HepG2 (cell line): ENCODE measurements around the gene ATP6V1F. TPM values are rescaled to one million over a fixed set of nuclear protein-coding genes. Genes with fewer than 3 reads are reported as not detected.

Experiments
- ARNT2 ChIP-seq: sonication (generic); formaldehyde crosslinking; IDR thresholded peaks from 2 replicates; pipeline ENCODE4 v1.8.0; 2022; ENCODE audit warnings: mild to moderate bottlenecking, low read depth, missing genetic modification reagents, moderate library complexity
- ATF4 ChIP-seq, 2 experiments: fragments of 450-650 bp in 1 of 2; sonication (generic) in 1 of 2; formaldehyde crosslinking; IDR thresholded peaks; 2 replicates each; pipeline versions ENCODE4 v1.5.0 to v1.8.0; 2020 to 2022; ENCODE audit warnings: mild to moderate bottlenecking in 1 of 2, missing genetic modification reagents in 1 of 2
- BATF2 ChIP-seq: sonication (generic); formaldehyde crosslinking; IDR thresholded peaks from 2 replicates; pipeline ENCODE4 v1.8.0; 2022; ENCODE audit warnings: mild to moderate bottlenecking, missing genetic modification reagents, moderate library complexity
- BCLAF1 ChIP-seq: fragments of 450-650 bp; IDR thresholded peaks from 2 replicates; pipeline ENCODE4 v1.6.1; 2017; ENCODE audit warnings: mild to moderate bottlenecking
- CERS6 ChIP-seq: sonication (generic); formaldehyde crosslinking; IDR thresholded peaks from 2 replicates; pipeline ENCODE4 v1.5.0; 2020; ENCODE audit warnings: missing genetic modification reagents
- FOXO1 ChIP-seq: sonication (generic); formaldehyde crosslinking; IDR thresholded peaks from 2 replicates; pipeline ENCODE4 v1.4.0; 2020; ENCODE audit warnings: missing genetic modification reagents
- KDM5B ChIP-seq: sonication (generic); formaldehyde crosslinking; IDR thresholded peaks from 2 replicates; pipeline ENCODE4 v1.4.0; 2020; ENCODE audit warnings: missing genetic modification reagents, mild to moderate bottlenecking, borderline replicate concordance
- KLF9 ChIP-seq: IDR thresholded peaks from 2 replicates; pipeline ENCODE4 v1.6.1; 2016; ENCODE audit warnings: low read depth
- MTA3 ChIP-seq: sonication (generic); formaldehyde crosslinking; IDR thresholded peaks from 2 replicates; pipeline ENCODE4 v1.4.0; 2020; ENCODE audit warnings: missing genetic modification reagents
- PHF8 ChIP-seq: sonication (generic); formaldehyde crosslinking; IDR thresholded peaks from 2 replicates; pipeline ENCODE4 v1.5.0; 2020; ENCODE audit warnings: missing genetic modification reagents
- RARA ChIP-seq: IDR thresholded peaks from 2 replicates; pipeline ENCODE4 v1.6.1; 2016; ENCODE audit warnings: missing genetic modification reagents, missing compliant biosample characterization
- RBFOX2 ChIP-seq: fragments of 200-400 bp; formaldehyde crosslinking; IDR thresholded peaks from 2 replicates; pipeline ENCODE4 v1.6.1; 2017; ENCODE audit warnings: low read depth, mild to moderate bottlenecking, low read length
- RFXAP ChIP-seq: sonication (generic); formaldehyde crosslinking; IDR thresholded peaks from 2 replicates; pipeline ENCODE4 v1.4.0; 2020; ENCODE audit warnings: missing genetic modification reagents, borderline replicate concordance
- ZBTB3 ChIP-seq: sonication (generic); formaldehyde crosslinking; IDR thresholded peaks from 2 replicates; pipeline ENCODE4 v1.4.0; 2020; ENCODE audit warnings: low read depth, mild to moderate bottlenecking, moderate library complexity, missing genetic modification reagents, borderline replicate concordance
- ZFP90 ChIP-seq: sonication (generic); formaldehyde crosslinking; IDR thresholded peaks from 2 replicates; pipeline ENCODE4 v1.8.0; 2022; ENCODE audit warnings: missing genetic modification reagents, mild to moderate bottlenecking, inconsistent platforms, borderline replicate concordance
- ZNF44 ChIP-seq: sonication (generic); formaldehyde crosslinking; IDR thresholded peaks from 2 replicates; pipeline ENCODE4 v1.5.1; 2020; ENCODE audit warnings: mild to moderate bottlenecking, missing genetic modification reagents
- ZNF720 ChIP-seq: sonication (generic); formaldehyde crosslinking; IDR thresholded peaks from 2 replicates; pipeline ENCODE4 v1.4.0; 2020; ENCODE audit warnings: missing genetic modification reagents
- ZNF777 ChIP-seq: sonication (generic); formaldehyde crosslinking; IDR thresholded peaks from 2 replicates; pipeline ENCODE4 v1.4.0; 2020; ENCODE audit warnings: missing genetic modification reagents
- ZNF781 ChIP-seq: sonication (generic); formaldehyde crosslinking; IDR thresholded peaks from 2 replicates; pipeline ENCODE4 v1.5.1; 2020; ENCODE audit warnings: borderline replicate concordance, mild to moderate bottlenecking, missing genetic modification reagents; ENCODE audit errors: not compliant biosample characterization
- ZNF800 ChIP-seq: sonication (generic); formaldehyde crosslinking; IDR thresholded peaks from 2 replicates; pipeline ENCODE4 v1.4.0; 2020; ENCODE audit warnings: missing genetic modification reagents
- ZSCAN29 ChIP-seq: sonication (generic); formaldehyde crosslinking; conservative IDR thresholded peaks from 2 replicates; pipeline ENCODE4 v1.4.0; 2020; ENCODE audit warnings: mild to moderate bottlenecking, missing genetic modification reagents
- polyA plus RNA-seq, 8 experiments: library from polyadenylated mRNA; depleted of rRNA in 3 of 8; stranded (reverse) in 7 of 8; unstranded in 1 of 8; fragments of >200 nt; fragmentation: Illumina TruSeq in 4 of 8; extraction: Trizol in 4 of 8; gene quantifications; 2 replicates each; pipeline versions ENCODE4 v1.2.1 to v1.2.3, GENCODE V29; 2011 to 2016; ENCODE audit warnings: low read depth in 4 of 8, missing spikeins in 1 of 8, mixed read lengths in 1 of 8; ENCODE audit not compliant: insufficient read depth in 1 of 8
- total RNA-seq, 5 experiments: library from RNA; depleted of rRNA; stranded (reverse); fragments of >200 nt; fragmentation: Illumina TruSeq; extraction: Trizol; gene quantifications; 2 replicates each; pipeline ENCODE4 v1.2.3, GENCODE V29; 2016; ENCODE audit warnings: low read depth in 1 of 5

The ATP6V1F gene
- total and polyA plus RNA-seq, 2 of the 13 experiments (the other 11 are each of a cell fraction or from before 2014, with no cell fraction given), result 87.2 to 132 TPM

GRCh38 chr7:128869138-128869943 lies 6.7 kb downstream of the ATP6V1F start (continued):
- TF ChIP-seq BCLAF1, result no peak
- TF ChIP-seq ZSCAN29 (CRISPR knock-in tag), result 0 out of 2 replicates have a peak, but pooled peaks have one; percentile 23
- peak; percentile 83 for TF ChIP-seq KDM5B
- TF ChIP-seq ZNF720, result no peak
- TF ChIP-seq CERS6 (CRISPR knock-in tag), result no peak
- TF ChIP-seq ZNF781 (CRISPR knock-in tag), result no peak
- peak; percentile 64 for TF ChIP-seq PHF8 (CRISPR knock-in tag)
- no peak for TF ChIP-seq KLF9 (CRISPR knock-in tag)
- TF ChIP-seq RBFOX2, result peak; percentile 57
- TF ChIP-seq RARA (CRISPR knock-in tag), result no peak
- TF ChIP-seq ZNF800 (CRISPR knock-in tag), result peak; percentile 86; the same call in 1 of the 2 replicates
- no peak for TF ChIP-seq FOXO1 (CRISPR knock-in tag)
- TF ChIP-seq ATF4 (CRISPR knock-in tag; IDR thresholded peaks at IDR 0.05), result 0 out of 4 replicates have a peak, but pooled peaks of 1 of the 2 experiments have one; percentile 19
- TF ChIP-seq RFXAP, result 0 out of 2 replicates have a peak, but pooled peaks have one; percentile 33
- no peak; the same call in 1 of the 2 replicates for TF ChIP-seq ZFP90 (CRISPR knock-in tag)
- peak; percentile 70 for TF ChIP-seq ZNF777 (CRISPR knock-in tag)
- TF ChIP-seq ZNF44, result no peak
- TF ChIP-seq BATF2, result no peak
- peak; percentile 57 for TF ChIP-seq ARNT2
- TF ChIP-seq MTA3, result no peak
- TF ChIP-seq ZBTB3 (CRISPR knock-in tag), result 0 out of 2 replicates have a peak, but pooled peaks have one; percentile 28
